HG02798 (cell line): ENCODE results near the gene PRKAR1B.

ENCODE experiments used
- ATAC-seq: cut with Tn5 transposase; IDR thresholded peaks from one replicate; pipeline ENCODE4 v1.9.1; 2021; ENCODE audit warnings: mild to moderate bottlenecking; ENCODE audit not compliant: unreplicated experiment, poor library complexity

PRKAR1B gene

DNA sequence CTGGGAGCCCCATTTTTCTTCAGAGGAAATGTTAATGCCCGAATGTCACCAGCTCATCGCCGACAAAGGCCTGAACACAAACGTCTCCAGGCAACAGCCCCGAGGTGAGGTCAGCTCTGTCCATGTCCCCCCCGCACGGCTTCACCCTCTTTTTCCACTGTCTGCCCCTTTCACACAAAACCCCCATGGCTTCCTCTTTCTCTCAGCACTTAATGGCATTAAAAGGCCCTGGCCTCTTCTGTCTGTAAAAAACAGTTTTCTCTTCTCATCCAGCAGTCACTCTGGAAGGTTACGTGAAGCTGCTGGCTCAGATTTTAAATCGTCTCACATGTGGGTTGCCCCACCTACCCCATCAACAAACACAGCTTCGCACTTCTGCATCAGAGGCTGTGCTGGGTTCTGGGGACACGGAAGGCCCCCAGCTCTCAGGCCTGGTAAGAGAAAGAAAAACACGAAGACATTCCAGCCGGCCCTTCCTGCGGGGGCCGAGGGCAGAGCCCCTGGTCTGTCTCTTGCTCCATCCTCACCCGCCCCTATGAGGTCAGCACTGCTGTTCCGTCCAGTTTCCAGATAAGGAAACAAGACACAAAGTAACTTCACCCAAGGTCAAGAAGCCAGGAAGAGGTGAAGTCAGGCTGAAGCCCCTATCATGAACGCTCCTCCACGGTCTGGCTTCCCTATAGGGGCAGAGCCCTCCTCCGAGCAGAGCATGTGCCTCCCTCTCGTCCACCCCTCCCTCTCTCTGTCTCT lies 116.4 kb downstream of the PRKAR1B start:
- no peak for ATAC-seq

DNA sequence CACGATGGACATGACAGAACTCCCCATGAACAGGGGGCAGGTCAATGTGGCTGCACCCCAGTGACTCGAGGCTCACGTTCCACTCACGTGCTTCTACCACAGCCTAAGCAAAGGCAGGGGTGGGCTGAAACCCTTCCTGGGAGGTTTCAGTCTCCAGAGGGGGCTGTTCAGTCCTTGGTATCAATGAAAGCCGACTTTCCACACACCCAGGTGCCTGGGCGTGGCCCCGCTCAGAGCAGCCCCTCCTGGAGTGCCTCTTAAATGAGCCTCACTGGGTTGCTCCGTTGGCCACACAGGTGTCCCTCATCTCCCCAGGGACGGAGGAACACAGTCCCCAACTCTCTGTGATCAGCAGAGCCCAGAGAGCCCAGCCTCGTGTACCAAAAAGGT lies 116.9 kb downstream of the PRKAR1B start:
- ATAC-seq, result no peak

- no peak for ATAC-seq
These were observed 117.7 kb downstream of the PRKAR1B start for GRCh38 chr7:609365-609764.

DNA sequence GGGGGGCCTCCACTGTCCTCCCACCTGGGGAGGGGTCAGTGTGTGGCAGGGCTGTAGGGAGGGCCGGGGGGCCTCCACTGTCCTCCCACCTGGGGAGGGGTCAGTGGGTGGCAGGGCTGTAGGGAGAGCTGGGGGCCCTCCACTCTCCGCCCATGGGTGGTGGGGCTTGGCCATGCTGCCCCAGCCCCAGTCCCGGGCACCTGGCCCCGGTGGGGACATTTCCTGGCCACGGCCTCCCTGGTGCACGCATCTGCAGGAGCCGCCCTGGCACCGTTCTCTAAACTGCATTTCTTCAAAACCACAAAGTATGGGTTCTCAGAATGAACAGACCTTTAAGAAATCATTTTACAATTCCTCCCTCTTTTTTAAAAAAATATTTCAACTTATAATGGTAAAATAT lies 118.1 kb downstream of the PRKAR1B start:
- ATAC-seq, result no peak

DNA sequence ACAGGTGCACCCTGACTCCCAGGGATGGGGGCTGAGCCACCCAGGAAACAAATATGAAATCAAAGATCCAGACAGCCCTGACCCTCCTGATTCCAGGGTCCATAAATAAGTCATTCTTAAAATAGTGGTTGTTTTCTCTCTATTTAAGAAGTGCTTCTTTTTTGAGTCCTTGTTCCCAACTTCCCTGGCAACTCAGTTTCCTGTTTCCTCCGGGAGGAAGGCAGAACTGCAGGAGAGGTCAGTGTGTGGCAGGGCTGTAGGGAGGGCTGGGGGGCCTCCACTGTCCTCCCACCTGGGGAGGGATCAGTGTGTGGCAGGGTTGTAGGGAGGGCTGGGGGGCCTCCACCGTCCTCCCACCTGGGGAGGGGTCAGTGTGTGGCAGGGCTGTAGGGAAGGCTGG lies 118.7 kb downstream of the PRKAR1B start:
- no peak for ATAC-seq

DNA sequence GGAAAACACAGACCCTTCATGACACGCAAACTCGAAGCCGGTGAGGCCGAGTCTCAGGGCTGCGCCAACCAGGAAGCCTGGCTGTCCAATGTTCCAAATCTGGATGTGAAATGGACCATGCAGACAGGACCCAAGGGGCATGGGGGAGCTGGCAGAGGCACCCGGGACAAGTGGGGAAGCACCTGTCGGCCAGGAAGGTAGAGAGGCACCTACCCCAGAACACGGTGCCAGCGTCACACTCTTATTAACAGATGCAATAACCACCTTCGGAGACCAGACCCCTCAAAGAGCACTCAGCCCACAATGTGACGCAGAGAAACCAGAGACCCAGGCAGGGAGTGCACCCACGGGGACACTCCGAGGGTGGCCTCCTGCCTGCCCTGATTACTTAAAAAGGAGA lies 119.1 kb downstream of the PRKAR1B start:
- no peak for ATAC-seq

- ATAC-seq, result no peak
These were observed 121.2 kb downstream of the PRKAR1B start for GRCh38 chr7:605661-606450.

DNA sequence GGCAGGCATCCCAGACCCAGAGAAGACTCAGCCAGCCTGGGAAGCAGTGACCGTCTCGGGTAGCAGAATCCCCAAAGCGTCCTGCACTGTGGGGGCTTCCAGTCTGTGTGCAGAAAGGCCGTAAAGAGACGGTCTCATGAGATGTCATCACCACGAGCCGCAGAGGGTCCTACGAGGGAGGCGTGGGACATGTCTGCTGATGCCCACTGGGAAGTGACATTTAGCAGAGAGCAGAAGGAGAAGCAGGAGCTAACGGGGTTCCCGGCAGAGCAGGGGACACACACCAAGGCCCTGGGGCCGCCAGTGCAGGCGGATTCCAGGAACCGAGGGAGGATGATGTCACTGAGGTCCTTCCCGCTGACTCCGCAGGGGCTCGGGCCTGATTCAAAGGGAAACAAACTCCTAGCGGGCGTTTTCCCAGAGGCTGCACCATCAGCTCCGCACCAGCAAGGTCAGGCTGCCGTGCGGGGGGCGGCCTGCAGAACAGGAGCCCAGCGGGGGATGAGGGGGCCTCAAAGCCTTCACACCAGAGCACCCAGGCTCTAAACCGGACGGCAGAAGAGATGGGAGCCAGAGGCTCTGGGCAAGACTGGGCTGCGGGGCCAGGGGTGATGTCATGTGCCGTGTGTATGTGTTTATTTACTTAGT lies 122.1 kb downstream of the PRKAR1B start:
- no peak for ATAC-seq

GRCh38 chr7:604001-604883 lies 122.8 kb downstream of the PRKAR1B start:
- ATAC-seq, result peak; percentile 66

DNA sequence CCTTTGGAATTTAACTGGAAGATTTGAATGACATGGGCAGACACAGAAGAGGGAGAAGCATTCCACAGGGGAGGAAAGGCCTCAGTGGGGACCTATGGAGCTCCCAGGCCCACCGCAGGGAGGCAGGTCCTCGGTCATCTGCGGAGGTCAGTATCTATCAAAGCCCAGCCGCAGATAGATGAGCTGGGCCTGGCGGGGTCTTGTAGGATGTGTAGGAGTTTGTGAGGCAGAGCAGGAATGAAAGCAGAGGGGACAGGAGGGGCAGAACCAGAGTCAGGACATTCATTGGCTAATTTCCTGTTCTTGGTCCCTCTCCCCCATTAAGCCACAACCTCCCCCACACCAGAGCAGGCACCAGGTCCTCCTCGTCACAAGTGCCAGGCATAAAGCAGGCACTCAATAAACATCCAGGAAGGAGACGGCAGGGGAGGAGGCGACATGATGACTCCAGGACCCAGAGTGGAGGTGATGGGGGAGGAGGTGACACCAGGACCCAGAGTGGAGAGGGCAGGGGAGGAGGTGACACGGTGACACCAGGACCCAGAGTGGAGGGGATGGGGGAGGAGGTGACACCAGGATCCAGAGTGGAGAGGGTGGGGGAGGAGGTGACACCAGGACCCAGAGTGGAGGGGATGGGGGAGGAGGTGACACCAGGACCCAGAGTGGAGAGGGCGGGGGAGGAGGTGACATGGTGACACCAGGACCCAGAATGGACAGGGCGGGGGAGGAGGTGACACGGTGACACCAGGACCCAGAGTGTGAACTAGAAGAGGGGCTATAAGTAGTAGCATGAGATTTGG lies 123.7 kb downstream of the PRKAR1B start:
- no peak for ATAC-seq

DNA sequence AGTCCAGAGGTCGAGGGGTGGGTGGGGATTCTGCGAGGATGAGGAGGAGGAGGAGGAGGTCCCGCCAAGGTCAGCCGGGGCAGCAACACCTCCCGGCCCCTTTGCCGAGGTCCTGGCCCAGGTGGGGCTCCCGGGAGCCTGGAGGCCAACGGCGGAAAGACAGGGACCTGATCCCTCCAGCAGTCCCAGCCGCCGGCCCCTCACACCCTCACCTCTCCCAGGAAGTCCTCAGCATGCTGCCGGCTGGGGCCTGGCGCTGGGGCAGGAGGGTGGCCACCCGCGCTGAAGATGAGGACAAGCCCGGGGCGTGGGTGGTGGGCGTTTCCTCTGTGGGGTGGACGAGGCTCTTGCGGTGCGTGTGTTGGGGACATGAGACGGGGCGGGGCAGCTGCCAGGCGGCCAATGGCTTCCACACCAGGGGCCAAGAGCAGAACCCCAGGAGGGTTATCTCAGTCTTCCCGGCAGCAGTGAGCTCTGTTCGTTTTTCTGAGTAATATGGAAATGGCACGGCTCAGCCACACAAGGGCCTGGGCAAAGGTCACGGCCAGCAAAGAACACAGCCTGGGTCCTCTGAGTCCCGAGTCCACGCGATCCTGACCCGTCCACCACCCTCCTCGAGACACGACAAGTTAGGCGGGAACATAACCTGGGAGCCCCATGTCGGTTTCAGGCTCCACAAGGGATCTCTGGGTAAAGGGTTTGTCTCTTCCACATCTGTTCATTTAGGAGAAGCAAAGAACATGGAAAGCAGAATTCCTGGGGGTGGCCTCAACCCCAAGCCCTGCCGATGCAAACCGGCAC lies 124.5 kb downstream of the PRKAR1B start:
- ATAC-seq, result peak; percentile 32

DNA sequence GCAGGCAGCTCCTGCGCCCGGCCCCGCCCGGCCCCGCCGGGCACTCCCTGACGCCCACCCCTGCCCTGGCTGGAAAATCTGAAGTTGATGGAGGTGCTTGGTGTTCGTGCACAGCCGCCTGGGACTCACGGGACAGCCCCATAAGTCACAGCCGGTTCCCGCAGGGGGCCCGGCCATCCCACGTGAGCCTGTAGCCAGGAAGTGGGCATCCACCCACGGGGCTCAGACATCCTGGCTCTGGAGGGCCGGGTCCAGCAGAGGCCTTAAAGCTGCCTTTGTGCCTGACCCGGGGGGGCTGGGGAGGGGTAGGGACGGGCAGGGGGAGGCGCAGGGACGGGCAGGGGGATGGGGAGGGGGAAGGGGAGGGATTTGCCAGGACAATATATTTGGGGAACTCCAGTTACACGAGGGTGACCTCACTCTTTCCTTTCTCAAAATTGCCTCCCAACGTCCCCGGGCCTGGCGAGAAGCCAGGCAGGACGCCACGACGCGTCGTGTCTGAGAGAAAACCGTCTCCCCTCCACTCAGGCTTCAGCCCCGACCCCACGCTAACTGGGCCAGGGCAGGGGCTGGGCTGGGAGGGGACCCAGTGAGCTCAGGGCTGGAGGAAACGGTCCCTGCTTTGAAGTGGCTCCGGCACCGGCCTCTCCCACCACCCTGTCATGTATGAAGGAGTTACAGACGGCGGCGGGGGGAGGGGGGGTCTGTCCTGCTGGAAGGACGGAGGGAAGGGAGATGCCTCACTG lies 125.3 kb downstream of the PRKAR1B start:
- peak; percentile 54 for ATAC-seq

DNA sequence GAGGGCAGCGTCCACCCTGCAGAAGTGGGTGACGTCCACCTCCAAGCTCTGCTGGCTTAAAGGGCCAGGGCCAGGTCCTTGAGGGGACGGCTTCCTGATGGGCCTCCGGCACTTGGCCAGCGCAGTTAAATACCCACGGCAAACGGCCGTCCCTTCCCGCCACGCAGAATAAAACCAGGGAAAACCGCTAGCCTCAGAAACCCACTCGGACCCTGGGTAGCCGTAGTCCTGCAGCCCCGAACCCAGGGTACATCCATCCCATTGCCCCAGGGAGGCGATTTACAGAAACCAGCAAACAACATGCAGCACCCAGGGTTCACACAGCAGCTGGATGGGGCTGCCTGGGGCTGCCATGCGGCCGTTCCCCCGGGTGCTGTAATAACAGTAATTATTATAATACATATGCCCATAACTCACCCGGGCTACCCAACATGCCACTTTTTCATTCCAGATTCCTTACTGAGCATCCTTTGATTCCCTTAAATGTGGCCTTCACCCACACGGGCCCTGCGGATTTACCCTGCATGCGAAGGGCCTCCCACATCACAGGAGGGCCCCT lies 126.0 kb downstream of the PRKAR1B start:
- ATAC-seq, result no peak

DNA sequence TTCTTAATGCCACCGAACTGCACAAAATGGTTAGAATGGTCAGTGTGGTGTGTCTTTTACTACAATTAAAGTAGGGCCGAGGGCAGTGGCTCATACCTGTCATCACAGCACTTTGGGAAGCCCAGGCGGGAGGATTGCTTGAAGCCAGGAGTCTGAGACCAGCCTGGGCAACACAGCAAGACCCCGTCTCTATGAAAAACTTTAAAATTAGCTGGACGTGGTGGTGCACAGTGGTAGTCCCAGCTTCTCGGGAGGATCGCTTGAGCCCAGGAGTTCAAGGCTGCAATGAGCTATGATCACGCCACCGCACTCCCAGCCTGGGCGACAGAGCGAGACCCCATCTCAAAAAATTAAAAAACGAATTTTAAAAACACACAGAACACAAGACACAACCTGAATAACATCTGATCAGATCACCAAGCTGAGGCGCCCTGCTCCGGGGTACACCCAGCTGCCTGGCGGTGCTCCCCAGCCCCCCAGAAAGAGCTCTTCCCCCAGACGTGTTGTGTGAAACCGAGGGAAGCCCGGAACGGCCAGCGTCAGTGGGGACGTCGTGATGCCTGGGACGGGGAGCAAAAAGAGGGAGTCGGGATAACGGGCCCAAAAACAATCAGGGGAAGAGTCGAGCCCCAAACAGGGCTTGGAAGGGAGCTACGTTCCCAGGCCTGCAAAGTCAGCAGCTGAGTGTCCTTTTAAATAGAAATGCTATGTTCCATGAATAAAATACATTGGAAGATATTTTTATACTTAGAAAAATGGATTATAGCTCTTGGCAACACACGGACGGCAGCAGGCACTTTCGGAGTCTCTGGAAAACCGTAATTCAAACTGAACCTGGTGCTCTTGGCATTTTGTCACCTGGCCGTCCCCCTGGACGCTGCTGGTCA lies 126.7 kb downstream of the PRKAR1B start:
- ATAC-seq, result no peak

DNA sequence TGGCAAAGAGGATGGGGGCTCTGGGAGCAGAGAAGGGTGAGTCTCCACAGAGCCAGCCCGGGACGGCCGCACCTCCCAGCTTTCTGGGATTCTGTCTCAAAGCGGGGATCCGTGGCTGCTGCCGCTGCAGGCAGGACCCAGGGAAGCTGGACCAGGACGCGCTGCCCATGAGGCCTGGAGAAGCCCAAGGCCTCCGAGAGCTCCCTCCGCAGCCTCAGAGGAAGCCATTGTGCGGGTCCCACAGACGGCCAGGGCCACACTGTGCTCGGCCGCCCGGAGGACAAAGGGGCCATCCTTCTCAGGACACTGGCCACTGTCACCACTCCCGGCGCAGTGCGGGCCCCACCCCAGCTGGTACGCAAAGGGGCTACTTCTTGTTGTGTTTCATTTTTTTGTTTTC lies 128.2 kb downstream of the PRKAR1B start:
- no peak for ATAC-seq

GRCh38 chr7:597348-598178 lies 129.5 kb downstream of the PRKAR1B start:
- no peak for ATAC-seq
